MM.1S (cell line): ENCODE data around the gene MFSD2B.

Experiments
- CTCF ChIP-seq: fragments of 300-600 bp; sonication (generic); IDR thresholded peaks from 2 replicates; pipeline ENCODE4 v1.5.1; 2016; ENCODE audit warnings: antibody characterized with exemption, low read length, mixed read lengths
- EZH2 ChIP-seq: fragments of 300-600 bp; sonication (generic); optimal IDR thresholded peaks from 2 replicates; pipeline ENCODE3; 2017; ENCODE audit warnings: low read depth, mild to moderate bottlenecking, antibody characterized with exemption, low read length, mixed read lengths
- EZH2phosphoT487 ChIP-seq: fragments of 300-600 bp; sonication (generic); IDR thresholded peaks from 2 replicates; pipeline ENCODE4 v1.6.1; 2018; ENCODE audit warnings: antibody characterized with exemption, low read length

DNA sequence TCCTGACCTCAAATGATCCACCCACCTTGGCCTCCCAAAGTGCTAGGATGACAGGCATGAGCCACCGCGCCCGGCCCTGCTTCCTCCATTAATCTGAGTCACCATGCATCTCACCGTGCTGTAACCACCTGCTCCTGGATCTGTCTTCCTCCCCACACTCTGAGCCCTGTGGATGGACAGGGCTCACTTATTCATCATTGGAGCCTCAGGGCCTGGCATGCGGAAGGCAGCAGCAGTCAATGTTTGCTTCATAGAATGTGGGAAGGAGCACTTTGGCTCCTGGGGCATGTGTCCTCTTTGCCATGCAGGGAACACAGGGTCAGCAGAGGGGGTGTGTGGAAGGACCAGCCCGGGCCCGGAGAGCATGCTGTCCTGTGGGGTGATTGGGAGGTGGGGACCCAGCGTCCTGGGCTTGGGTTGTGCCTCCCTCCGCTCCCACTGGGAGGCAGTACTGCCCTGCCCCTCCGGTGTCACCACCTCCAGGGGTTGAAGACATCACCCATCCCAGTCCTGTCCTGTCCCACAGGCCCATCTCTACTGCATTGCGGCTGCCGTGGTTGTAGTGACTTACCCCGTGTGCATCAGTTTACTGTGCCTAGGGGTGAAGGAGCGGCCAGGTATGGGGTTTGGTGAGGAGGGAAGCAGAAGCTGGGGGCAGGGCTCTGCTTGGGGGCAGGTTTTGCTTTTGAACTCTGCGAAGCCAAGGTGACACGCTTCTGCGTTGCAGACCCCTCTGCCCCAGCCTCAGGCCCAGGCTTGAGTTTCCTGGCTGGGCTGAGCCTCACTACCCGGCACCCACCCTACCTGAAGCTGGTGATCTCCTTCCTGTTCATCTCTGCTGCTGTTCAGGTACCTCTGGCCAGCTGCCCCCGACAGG, 11.5 kb downstream of the MFSD2B start:
- TF ChIP-seq CTCF (0 out of 2 replicates have a peak, but pooled peaks have one; percentile 5), EZH2 (no peak), EZH2phosphoT487 (no peak)
